Tibial nerve (tissue), 4 donors: ENCODE results near the gene TOP2B.

Source experiments
- CTCF ChIP-seq, 5 experiments: fragments of 200-600 bp in 3 of 5; fragments of 450-650 bp in 2 of 5; sonication (generic) in 3 of 5; IDR thresholded peaks; one replicate each; pipeline ENCODE4 v1.5.1; 2016 to 2019; ENCODE audit warnings: antibody characterized with exemption in 5 of 5, mild to moderate bottlenecking in 3 of 5, moderate library complexity in 2 of 5
- EP300 ChIP-seq, 2 donors: sonication (generic); formaldehyde crosslinking; IDR thresholded peaks; one replicate each; pipeline ENCODE4 v1.6.1; 2017; ENCODE audit warnings: antibody characterized with exemption in 2 of 2, mild to moderate bottlenecking in 1 of 2
- POLR2A ChIP-seq, 2 donors: fragments of 450-650 bp; IDR thresholded peaks; one replicate each; pipeline ENCODE4 v1.6.1; 2017; ENCODE audit warnings: antibody characterized with exemption in 2 of 2, mild to moderate bottlenecking in 2 of 2, moderate library complexity in 2 of 2

GRCh38 chr3:25585361-25586166 is 79.1 kb downstream of the TOP2B start:
- no peak for TF ChIP-seq POLR2A (IDR thresholded peaks at IDR 0.05)
- no peak for TF ChIP-seq CTCF (IDR thresholded peaks at IDR 0.05)
- no peak for TF ChIP-seq EP300 (IDR thresholded peaks at IDR 0.05)
